Sigmoid colon (tissue), 7 donors: ENCODE data around the gene CDCA4. TPM values are rescaled to one million over a fixed set of nuclear protein-coding genes. Genes with fewer than 3 reads are reported as not detected.
"Not testable (repeated sequence)": the region's sequence is repeated elsewhere in the genome, so short reads cannot be mapped to it uniquely, and the experiment has no call there.

ENCODE experiments used
- DNase-seq: peaks from one replicate; pipeline ENCODE4 v3.0.0-alpha.2; 2019
- H3K27ac ChIP-seq, 4 donors: fragments of 200-600 bp; sonication (generic); one replicate each; pipeline ENCODE4 v1.5.1; 2016 to 2019; ENCODE audit warnings: mild to moderate bottlenecking in 1 of 4
- H3K27me3 ChIP-seq, 3 donors: fragments of 200-600 bp; sonication (generic); one replicate each; pipeline ENCODE4 v1.5.1; 2019; ENCODE audit warnings: mild to moderate bottlenecking in 1 of 3
- H3K36me3 ChIP-seq, 4 donors: fragments of 200-600 bp; sonication (generic); one replicate each; pipeline ENCODE4 v1.5.1; 2016 to 2019
- H3K4me1 ChIP-seq, 4 donors: fragments of 200-600 bp; sonication (generic); one replicate each; pipeline ENCODE4 v1.5.1; 2017 to 2019
- H3K4me3 ChIP-seq, 4 donors: fragments of 200-600 bp; sonication (generic); one replicate each; pipeline ENCODE4 v1.5.1; 2017 to 2019; ENCODE audit warnings: mild to moderate bottlenecking in 2 of 4, moderate library complexity in 1 of 4
- H3K9me3 ChIP-seq, 4 donors: fragments of 200-600 bp in 3 of 4; sonication (generic) in 3 of 4; one replicate each; pipeline versions ENCODE4 v1.5.1 to v1.6.1; 2013 to 2019
- CTCF ChIP-seq, 4 experiments: fragments of 450-650 bp in 3 of 4; fragments of 200-600 bp in 1 of 4; IDR thresholded peaks; one replicate each; pipeline ENCODE4 v1.5.1; 2016 to 2019; ENCODE audit warnings: antibody characterized with exemption in 4 of 4, mild to moderate bottlenecking in 3 of 4, moderate library complexity in 2 of 4
- EP300 ChIP-seq, 4 donors: sonication (generic); formaldehyde crosslinking; IDR thresholded peaks; one replicate each; pipeline ENCODE4 v1.6.1; 2017; ENCODE audit warnings: antibody characterized with exemption in 4 of 4
- POLR2A ChIP-seq, 2 donors: fragments of 450-650 bp; IDR thresholded peaks; one replicate each; pipeline ENCODE4 v1.6.1; 2016; ENCODE audit warnings: antibody characterized with exemption in 2 of 2, mild to moderate bottlenecking in 2 of 2, moderate library complexity in 2 of 2
- POLR2AphosphoS5 ChIP-seq, 4 donors: sonication (generic); formaldehyde crosslinking; IDR thresholded peaks; one replicate each; pipeline ENCODE4 v1.6.1; 2017; ENCODE audit warnings: antibody characterized with exemption in 4 of 4
- WGBS, 2 donors: extraction: QIAGEN DNeasy Blood & Tissue Kit; methylation state at CpG; one replicate each; pipeline ENCODE4 v1.1.7; 2013; 5-methylcytosine and 5-hydroxymethylcytosine counted together
- intact Hi-C: fragments of 100-400 bp; cut with DNase I; formaldehyde crosslinking; loops from one replicate; pipeline ENCODE4 v1.15.1; 2023
- polyA plus RNA-seq, 3 donors: library from polyadenylated mRNA; stranded (reverse); fragments of 200-250 nt; gene quantifications; one replicate each; pipeline ENCODE4 v1.2.3, GENCODE V29; 2013
- total RNA-seq, 4 donors: library from RNA; depleted of rRNA; stranded (reverse); fragments of >200 nt; gene quantifications; one replicate each; pipeline ENCODE4 v1.1.0, GENCODE V29; 2016
- donor health status: healthy with polysubstance abuse.
- donor health status: Bipolar disorder and iron deficiency.
- donor health status: healthy.

CDCA4 gene
- total and polyA plus RNA-seq, 7 donors: 2.4 to 11.3 (median 5.4) TPM

- intact Hi-C loops: no loop called here
- peak overlapping the region; percentile 22 to 63 (median 36) for H3K27ac ChIP-seq
These were observed 43.8 kb upstream of the CDCA4 start for GRCh38 chr14:105064721-105065143.

GRCh38 chr14:105064001-105064400 lies 43.1 kb upstream of the CDCA4 start:
- TF ChIP-seq POLR2AphosphoS5 (IDR thresholded peaks at IDR 0.05) (no peak), CTCF (IDR thresholded peaks at IDR 0.05) (no peak), POLR2A (IDR thresholded peaks at IDR 0.05) (no peak), EP300 (IDR thresholded peaks at IDR 0.05) (no peak)
- DNase-seq: no peak
- intact Hi-C loops: no loop called here
- H3K27ac ChIP-seq: peak overlapping the region; percentile 1 to 63 (median 36)
- no peak overlapping the region for H3K4me3 ChIP-seq
- H3K27me3 ChIP-seq: peaks cover 0 to 27% (median 0%) of the 10 kb centered on the region in 3 donors
- H3K9me3 ChIP-seq: no peaks in the 10 kb centered on the region
- peaks cover 0 to 12% (median 9%) of the 10 kb centered on the region in 4 donors for H3K4me1 ChIP-seq
- H3K36me3 ChIP-seq: no peaks in the 10 kb centered on the region
- 80% methylated on average over 10 of the region's 10 CpGs for WGBS, 2 donors

More at GRCh38 chr14:105064721-105065143, 43.8 kb upstream of the CDCA4 start:
- no peak for TF ChIP-seq CTCF (IDR thresholded peaks at IDR 0.05)
- TF ChIP-seq EP300 (IDR thresholded peaks at IDR 0.05): no peak
- no peak for TF ChIP-seq POLR2AphosphoS5 (IDR thresholded peaks at IDR 0.05)
- no peak for TF ChIP-seq POLR2A (IDR thresholded peaks at IDR 0.05)
- DNase-seq: peak; percentile 67
- H3K27me3 ChIP-seq: peaks cover 0 to 34% (median under 1%) of the 10 kb centered on the region in 3 donors
- peaks cover 0 to 5% (median 2%) of the 10 kb centered on the region in 4 donors for H3K4me1 ChIP-seq
- WGBS, 2 donors: 35 to 42% methylated on average over 12 of the region's 12 CpGs
- no peaks in the 10 kb centered on the region for H3K9me3 ChIP-seq
- H3K4me3 ChIP-seq: peak overlapping the region in 2 of 4 donors; percentile 19 to 32
- H3K36me3 ChIP-seq: no peaks in the 10 kb centered on the region

GRCh38 chr14:105063506-105063905 lies 42.6 kb upstream of the CDCA4 start:
- Histone ChIP-seq H3K4me1 (peaks cover 0 to 17% (median 14%) of the 10 kb centered on the region in 4 donors), H3K27ac (peak overlapping the region in 1 of 4 donors; percentile 63), H3K27me3 (peaks cover 0 to 22% (median 0%) of the 10 kb centered on the region in 3 donors)
- peak; percentile 62 for DNase-seq
- 71 to 73% methylated on average over 10 of the region's 10 CpGs for WGBS, 2 donors
- H3K4me3 ChIP-seq, H3K9me3 ChIP-seq, H3K36me3 ChIP-seq, intact Hi-C loops: not testable (repeated sequence)

- peaks cover 0 to 17% (median 0%) of the 10 kb centered on the region in 3 donors for H3K27me3 ChIP-seq
- no peak for DNase-seq
- H3K27ac ChIP-seq: peak overlapping the region in 1 of 4 donors; percentile 63
- no peak for TF ChIP-seq CTCF (IDR thresholded peaks at IDR 0.05)
- no peak for TF ChIP-seq EP300 (IDR thresholded peaks at IDR 0.05)
- TF ChIP-seq POLR2A (IDR thresholded peaks at IDR 0.05): no peak
- no peak for TF ChIP-seq POLR2AphosphoS5 (IDR thresholded peaks at IDR 0.05)
- intact Hi-C loops: no loop called here
- WGBS, 2 donors: 81 to 84% methylated on average over 10 of the region's 10 CpGs
- no peaks in the 10 kb centered on the region for H3K9me3 ChIP-seq
- peaks cover 0 to 19% (median 15%) of the 10 kb centered on the region in 4 donors for H3K4me1 ChIP-seq
- no peaks in the 10 kb centered on the region for H3K36me3 ChIP-seq
- H3K4me3 ChIP-seq: no peak overlapping the region
These were observed 42.2 kb upstream of the CDCA4 start for GRCh38 chr14:105063056-105063455.

GRCh38 chr14:105062048-105062433 lies 41.2 kb upstream of the CDCA4 start:
- Histone ChIP-seq H3K9me3 (no peaks in the 10 kb centered on the region), H3K27ac (peak overlapping the region in 2 of 4 donors; percentile 22 to 40), H3K36me3 (no peaks in the 10 kb centered on the region), H3K4me1 (peaks cover 0 to 19% (median 15%) of the 10 kb centered on the region in 4 donors), H3K4me3 (no peak overlapping the region), H3K27me3 (peaks cover 0 to 7% (median 0%) of the 10 kb centered on the region in 3 donors)
- WGBS, 2 donors: 79 to 84% methylated on average over 7 of the region's 7 CpGs
- intact Hi-C loops: no loop called here
- no peak for DNase-seq
- TF ChIP-seq POLR2A (IDR thresholded peaks at IDR 0.05) (no peak), POLR2AphosphoS5 (IDR thresholded peaks at IDR 0.05) (no peak), EP300 (IDR thresholded peaks at IDR 0.05) (no peak), CTCF (IDR thresholded peaks at IDR 0.05) (no peak)
